Activated naive CD4-positive, alpha-beta T cell treated with anti-CD3 and anti-CD28 coated beads, Interleukin-2, amount 10 ng/mL, durations not matched to agents 7 days and 5 days (primary cell): ENCODE results near the gene NFATC2IP.

Experiments used
- CTCF ChIA-PET: fragments of 350-600 bp; sonication (Branson Sonifier 250); formaldehyde crosslinking; loops from one replicate; lab custom pipeline; 2021; ENCODE audit warnings: antibody characterized with exemption; lab: Charles Lee
- DNase-seq: peaks from one replicate; pipeline ENCODE4 v3.0.0-alpha.2; 2020
- H3K27ac Mint-ChIP-seq: one replicate; pipeline ENCODE4 v1.8.0; 2021; ENCODE audit warnings: mild to moderate bottlenecking, moderate library complexity, mixed read lengths
- H3K27me3 Mint-ChIP-seq: one replicate; pipeline ENCODE4 v1.8.0; 2021; ENCODE audit warnings: mild to moderate bottlenecking, mixed read lengths
- H3K36me3 Mint-ChIP-seq: one replicate; pipeline ENCODE4 v1.8.0; 2021; ENCODE audit warnings: mixed read lengths
- H3K4me1 Mint-ChIP-seq: one replicate; pipeline ENCODE4 v1.8.0; 2021; ENCODE audit warnings: mixed read lengths
- H3K4me3 Mint-ChIP-seq: one replicate; pipeline ENCODE4 v1.8.0; 2021; ENCODE audit warnings: mild to moderate bottlenecking, moderate library complexity, mixed read lengths
- H3K9me3 Mint-ChIP-seq: one replicate; pipeline ENCODE4 v1.8.0; 2021; ENCODE audit warnings: mixed read lengths

The NFATC2IP gene

DNA sequence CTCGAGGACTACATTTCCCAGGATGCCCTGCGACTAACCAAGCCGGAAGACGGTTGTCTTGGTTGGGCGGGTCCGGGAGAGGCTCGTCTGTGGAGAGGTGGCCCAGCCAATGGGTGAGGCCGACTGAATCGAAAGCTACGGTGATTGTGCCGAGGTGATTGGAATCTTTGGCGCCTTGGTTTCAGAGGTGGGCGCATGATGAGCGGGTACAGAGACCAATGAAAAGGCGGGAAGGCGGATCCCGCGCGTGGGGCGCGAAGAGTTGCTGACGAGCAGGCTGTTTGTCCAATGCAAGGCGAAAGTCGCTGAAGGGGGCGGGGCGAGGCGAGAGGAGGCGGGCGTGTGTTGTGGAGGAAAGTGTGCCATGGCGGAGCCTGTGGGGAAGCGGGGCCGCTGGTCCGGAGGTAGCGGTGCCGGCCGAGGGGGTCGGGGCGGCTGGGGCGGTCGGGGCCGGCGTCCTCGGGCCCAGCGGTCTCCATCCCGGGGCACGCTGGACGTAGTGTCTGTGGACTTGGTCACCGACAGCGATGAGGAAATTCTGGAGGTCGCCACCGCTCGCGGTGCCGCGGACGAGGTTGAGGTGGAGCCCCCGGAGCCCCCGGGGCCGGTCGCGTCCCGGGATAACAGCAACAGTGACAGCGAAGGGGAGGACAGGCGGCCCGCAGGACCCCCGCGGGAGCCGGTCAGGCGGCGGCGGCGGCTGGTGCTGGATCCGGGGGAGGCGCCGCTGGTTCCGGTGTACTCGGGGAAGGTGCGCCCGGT is at the start of gene NFATC2IP:
NFATC2IP (plus strand) TSS at position 290 of the 762 bp plus-strand sequence; CDS start at position 365, 75 bp downstream.
- Mint-ChIP-seq H3K36me3 (peaks cover 29% of the 10 kb centered on the region), H3K27me3 (peaks cover 12% of the 10 kb centered on the region), H3K9me3 (no peaks in the 10 kb centered on the region), H3K4me1 (peaks cover 35% of the 10 kb centered on the region), H3K4me3 (peak within 1 kb of the TSS; percentile 98), H3K27ac (peak within 1 kb of the TSS; percentile 96)
- CTCF ChIA-PET, result no interaction called here
- peak; percentile 100 for DNase-seq

GRCh38 chr16:28901862-28902261 is 48.9 kb upstream of the NFATC2IP start:
- Mint-ChIP-seq H3K4me3 (no peak overlapping the region), H3K36me3 (peaks cover 2% of the 10 kb centered on the region), H3K9me3 (no peaks in the 10 kb centered on the region), H3K27ac (no peak overlapping the region), H3K4me1 (peaks cover 7% of the 10 kb centered on the region), H3K27me3 (no peaks in the 10 kb centered on the region)
- no peak for DNase-seq
- CTCF ChIA-PET, result no interaction called here

DNA sequence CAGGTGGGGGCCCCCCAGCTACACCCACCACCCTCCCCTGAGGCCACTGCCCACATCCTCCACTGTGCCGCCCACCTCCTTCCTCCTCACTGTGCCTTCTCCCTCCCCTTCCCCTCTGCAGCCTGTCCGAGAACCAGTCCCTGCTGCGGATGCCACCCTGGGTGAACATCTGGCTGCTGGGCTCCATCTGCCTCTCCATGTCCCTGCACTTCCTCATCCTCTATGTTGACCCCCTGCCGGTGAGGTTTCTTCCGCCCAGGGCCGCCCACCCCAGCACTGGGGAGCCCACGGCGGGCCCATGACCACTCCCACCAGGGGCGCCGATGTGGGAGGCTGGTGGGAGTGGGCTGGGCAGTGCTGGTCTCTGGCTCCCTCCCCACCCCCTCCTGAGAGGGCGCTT is 47.8 kb upstream of the NFATC2IP start:
- Mint-ChIP-seq H3K4me1 (peaks cover 7% of the 10 kb centered on the region), H3K36me3 (peaks cover 2% of the 10 kb centered on the region), H3K27ac (no peak overlapping the region), H3K4me3 (no peak overlapping the region), H3K27me3 (no peaks in the 10 kb centered on the region), H3K9me3 (no peaks in the 10 kb centered on the region)
- CTCF ChIA-PET, result interaction anchor here (0.5 kb wide), 1 partner anchor 14 kb away, joined by 3 read pairs; no protein-coding TSS in a partner anchor
- no peak for DNase-seq

DNA sequence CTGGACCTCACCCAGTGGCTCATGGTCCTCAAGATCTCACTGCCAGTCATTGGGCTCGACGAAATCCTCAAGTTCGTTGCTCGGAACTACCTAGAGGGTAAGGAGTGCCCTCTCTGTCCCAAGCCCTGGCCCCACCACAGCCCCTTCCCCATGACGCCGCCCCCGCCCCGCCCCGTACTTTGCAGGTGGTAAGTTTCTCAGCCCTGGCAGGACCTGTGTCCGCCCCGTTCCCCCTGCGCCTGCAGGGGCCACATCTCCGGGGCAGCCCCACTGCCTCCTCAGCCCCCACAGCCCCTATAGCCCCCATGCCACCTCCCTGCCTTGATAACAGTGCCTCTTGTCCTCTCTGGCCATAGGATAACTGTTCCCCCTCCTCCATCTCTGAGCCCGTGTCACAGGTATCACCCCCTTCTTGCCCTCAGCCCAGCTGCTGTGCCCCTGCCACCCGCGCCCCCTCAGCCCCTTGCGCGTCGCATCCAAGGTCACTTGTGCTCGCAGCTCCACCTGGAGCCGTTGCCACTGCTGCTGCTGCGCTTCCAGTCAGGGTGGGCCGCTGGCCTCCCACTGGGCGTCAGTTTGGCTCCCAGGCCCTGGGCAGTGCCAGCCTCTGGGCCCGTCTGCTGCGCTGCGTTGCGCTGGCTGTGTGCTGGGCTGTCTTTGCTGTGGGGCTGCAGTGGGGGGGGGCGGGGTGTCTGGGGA is 47.2 kb upstream of the NFATC2IP start:
- no peaks in the 10 kb centered on the region for H3K9me3 Mint-ChIP-seq
- CTCF ChIA-PET, result interaction anchor here (0.5 kb wide), 1 partner anchor 13 kb away, joined by 3 read pairs; no protein-coding TSS in a partner anchor
- DNase-seq, result no peak
- H3K27me3 Mint-ChIP-seq, result no peaks in the 10 kb centered on the region
- no peak overlapping the region for H3K4me3 Mint-ChIP-seq
- peaks cover 2% of the 10 kb centered on the region for H3K36me3 Mint-ChIP-seq
- H3K4me1 Mint-ChIP-seq, result peaks cover 7% of the 10 kb centered on the region
- H3K27ac Mint-ChIP-seq, result no peak overlapping the region

DNA sequence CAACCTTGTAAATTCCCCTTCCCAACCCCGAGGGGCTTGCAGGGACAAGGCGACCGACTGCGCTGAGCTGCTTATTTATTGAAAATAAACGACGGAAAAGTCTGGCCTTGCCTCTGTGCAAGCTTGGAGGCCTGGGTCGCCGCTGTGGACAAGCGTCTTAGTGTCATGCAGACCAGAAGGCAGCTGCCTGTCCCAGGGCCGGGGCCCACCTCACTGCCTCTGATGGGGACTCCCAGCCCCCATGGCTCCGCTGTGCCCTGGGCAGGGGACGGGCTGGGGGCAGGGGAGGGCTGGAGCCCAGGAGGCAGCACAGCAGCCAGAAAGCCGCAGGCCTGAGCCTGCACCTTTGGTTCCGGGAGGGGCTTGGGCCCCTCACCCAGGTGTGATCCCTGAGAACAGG is 46.4 kb upstream of the NFATC2IP start:
- H3K27me3 Mint-ChIP-seq, result no peaks in the 10 kb centered on the region
- no peaks in the 10 kb centered on the region for H3K9me3 Mint-ChIP-seq
- H3K36me3 Mint-ChIP-seq, result peaks cover 5% of the 10 kb centered on the region
- no peak for DNase-seq
- no peak overlapping the region for H3K27ac Mint-ChIP-seq
- CTCF ChIA-PET, result no interaction called here
- no peak overlapping the region for H3K4me3 Mint-ChIP-seq
- H3K4me1 Mint-ChIP-seq, result peaks cover 7% of the 10 kb centered on the region

GRCh38 chr16:28904828-28905227 is 45.9 kb upstream of the NFATC2IP start:
- CTCF ChIA-PET, result no interaction called here
- no peak overlapping the region for H3K27ac Mint-ChIP-seq
- H3K4me1 Mint-ChIP-seq, result peaks cover 7% of the 10 kb centered on the region
- H3K9me3 Mint-ChIP-seq, result no peaks in the 10 kb centered on the region
- no peak for DNase-seq
- no peak overlapping the region for H3K4me3 Mint-ChIP-seq
- H3K36me3 Mint-ChIP-seq, result peaks cover 5% of the 10 kb centered on the region
- no peaks in the 10 kb centered on the region for H3K27me3 Mint-ChIP-seq

- DNase-seq, result no peak
- Mint-ChIP-seq H3K27ac (peak overlapping the region; percentile 45), H3K4me3 (no peak overlapping the region), H3K36me3 (peaks cover 5% of the 10 kb centered on the region), H3K4me1 (peaks cover 5% of the 10 kb centered on the region), H3K9me3 (no peaks in the 10 kb centered on the region), H3K27me3 (no peaks in the 10 kb centered on the region)
- CTCF ChIA-PET, result no interaction called here
These were observed 45.4 kb upstream of the NFATC2IP start for GRCh38 chr16:28905229-28905754.

DNA sequence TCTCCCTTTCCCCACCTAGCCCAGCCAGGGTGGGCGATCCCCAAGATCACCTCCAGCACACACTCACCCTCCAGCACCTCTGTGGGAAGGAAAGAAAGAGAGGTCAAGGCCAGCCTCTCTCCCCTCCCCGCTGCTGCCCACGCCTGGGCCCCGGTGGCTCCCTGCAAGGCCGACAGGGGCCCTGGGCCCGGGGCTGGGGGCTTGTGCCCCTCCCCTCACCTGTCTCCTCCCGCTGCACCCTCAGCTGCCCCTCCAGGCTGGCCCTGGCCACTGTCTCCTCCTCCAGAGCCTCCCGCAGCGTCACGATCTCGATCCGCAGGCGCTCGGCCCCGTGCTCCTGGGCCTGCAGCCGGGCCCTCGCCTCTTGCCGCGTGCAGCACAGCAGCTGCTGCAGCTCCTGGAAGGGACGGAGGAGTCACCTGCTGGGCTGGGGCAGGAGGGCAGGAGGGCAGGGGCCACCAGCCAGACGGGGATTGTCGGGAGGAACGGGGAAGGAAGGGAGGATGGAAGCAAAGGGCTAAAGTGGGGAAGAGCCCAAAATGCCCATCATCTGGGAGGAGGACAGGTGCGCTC is 44.9 kb upstream of the NFATC2IP start:
- CTCF ChIA-PET, result no interaction called here

DNA sequence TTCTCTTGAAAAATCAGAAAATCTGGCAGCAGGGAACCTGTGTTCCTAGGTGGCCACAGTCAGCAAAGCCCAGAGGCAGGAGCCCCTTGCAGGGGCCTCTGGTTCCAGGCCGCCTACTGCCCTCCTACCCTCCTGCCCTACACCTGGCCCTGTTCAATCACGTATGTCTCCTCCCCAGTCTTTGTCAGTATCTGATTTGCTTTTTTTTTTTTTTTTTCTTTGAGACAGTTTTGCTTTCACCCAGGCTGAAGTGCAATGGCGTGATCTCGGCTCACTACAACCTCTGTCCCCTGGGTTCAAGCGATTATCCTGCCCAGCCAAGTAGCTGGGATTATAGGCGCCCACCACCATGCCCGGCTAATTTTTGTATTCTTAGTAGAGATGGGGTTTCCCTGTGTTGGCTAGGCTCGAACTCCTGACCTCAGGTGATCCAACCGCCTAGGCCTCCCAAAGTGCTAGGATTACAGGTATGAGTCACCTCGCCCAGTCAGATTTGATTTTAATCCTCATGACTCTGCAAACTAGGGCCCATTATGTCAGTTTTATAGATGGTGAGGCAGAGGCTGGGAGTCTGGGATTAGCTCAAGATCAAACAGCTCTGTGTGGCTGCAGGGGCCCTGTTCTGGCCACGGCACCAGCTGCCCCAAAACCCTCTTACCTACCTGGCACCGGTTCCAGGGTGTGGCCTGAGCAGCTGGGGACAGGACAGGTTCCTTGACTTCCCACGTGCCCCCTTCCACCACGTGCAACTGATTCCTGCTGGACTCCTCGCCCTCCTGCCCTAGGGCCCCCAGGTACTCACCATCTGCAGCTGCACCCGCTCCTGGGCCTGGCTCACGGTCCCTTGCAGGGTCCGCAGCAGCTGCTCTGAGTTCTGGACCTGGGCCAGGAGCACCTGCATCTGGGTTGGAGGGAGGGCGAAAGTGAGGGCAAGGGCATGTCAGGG is 40.4 kb upstream of the NFATC2IP start:
- no peak overlapping the region for H3K4me3 Mint-ChIP-seq
- DNase-seq, result no peak
- CTCF ChIA-PET, result interaction anchor here (0.6 to 1.7 kb wide), 2 partner anchors 12 to 35 kb away, joined by 3 to 4 read pairs; no protein-coding TSS in a partner anchor
- peaks cover 19% of the 10 kb centered on the region for H3K36me3 Mint-ChIP-seq
- no peaks in the 10 kb centered on the region for H3K27me3 Mint-ChIP-seq
- no peaks in the 10 kb centered on the region for H3K9me3 Mint-ChIP-seq
- H3K27ac Mint-ChIP-seq, result no peak overlapping the region
- H3K4me1 Mint-ChIP-seq, result no peaks in the 10 kb centered on the region

More for the DNA sequence above, 44.9 kb upstream of the NFATC2IP start:
- H3K27ac Mint-ChIP-seq, result no peak overlapping the region
- peaks cover under 1% of the 10 kb centered on the region for H3K4me1 Mint-ChIP-seq
- DNase-seq, result no peak
- no peak overlapping the region for H3K4me3 Mint-ChIP-seq
- H3K9me3 Mint-ChIP-seq, result no peaks in the 10 kb centered on the region
- H3K27me3 Mint-ChIP-seq, result no peaks in the 10 kb centered on the region
- peaks cover 5% of the 10 kb centered on the region for H3K36me3 Mint-ChIP-seq

DNA sequence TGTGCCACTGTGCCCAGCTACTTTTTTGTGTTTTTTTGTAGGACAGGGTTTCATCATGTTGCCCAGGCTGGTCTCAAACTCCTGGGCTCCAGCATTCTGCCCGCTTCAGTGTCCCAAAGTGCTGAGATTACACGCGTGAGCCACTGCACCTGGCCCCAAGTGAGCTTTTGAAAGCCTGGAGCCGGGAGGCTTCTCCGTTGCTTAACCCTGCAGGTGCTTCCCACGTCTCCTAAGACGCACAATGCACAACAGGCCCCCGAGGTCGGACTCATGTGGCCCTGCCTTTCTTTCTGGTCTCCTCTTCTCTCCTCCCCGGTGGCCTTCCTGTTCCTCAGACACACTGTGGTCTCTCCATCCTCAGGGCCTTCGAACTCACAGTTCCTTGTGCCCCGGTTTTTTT is 38.2 kb upstream of the NFATC2IP start:
- H3K9me3 Mint-ChIP-seq, result no peaks in the 10 kb centered on the region
- no peaks in the 10 kb centered on the region for H3K4me1 Mint-ChIP-seq
- H3K4me3 Mint-ChIP-seq, result no peak overlapping the region
- DNase-seq, result no peak
- H3K36me3 Mint-ChIP-seq, result peaks cover 24% of the 10 kb centered on the region
- H3K27me3 Mint-ChIP-seq, result no peaks in the 10 kb centered on the region
- CTCF ChIA-PET, result no interaction called here
- H3K27ac Mint-ChIP-seq, result no peak overlapping the region

- H3K4me1 Mint-ChIP-seq, result no peaks in the 10 kb centered on the region
- no peak overlapping the region for H3K4me3 Mint-ChIP-seq
- H3K27me3 Mint-ChIP-seq, result no peaks in the 10 kb centered on the region
- H3K27ac Mint-ChIP-seq, result no peak overlapping the region
- no peaks in the 10 kb centered on the region for H3K9me3 Mint-ChIP-seq
- CTCF ChIA-PET, result no interaction called here
- H3K36me3 Mint-ChIP-seq, result peaks cover 23% of the 10 kb centered on the region
- no peak for DNase-seq
These were observed 36.6 kb upstream of the NFATC2IP start for GRCh38 chr16:28913946-28914724.

DNA sequence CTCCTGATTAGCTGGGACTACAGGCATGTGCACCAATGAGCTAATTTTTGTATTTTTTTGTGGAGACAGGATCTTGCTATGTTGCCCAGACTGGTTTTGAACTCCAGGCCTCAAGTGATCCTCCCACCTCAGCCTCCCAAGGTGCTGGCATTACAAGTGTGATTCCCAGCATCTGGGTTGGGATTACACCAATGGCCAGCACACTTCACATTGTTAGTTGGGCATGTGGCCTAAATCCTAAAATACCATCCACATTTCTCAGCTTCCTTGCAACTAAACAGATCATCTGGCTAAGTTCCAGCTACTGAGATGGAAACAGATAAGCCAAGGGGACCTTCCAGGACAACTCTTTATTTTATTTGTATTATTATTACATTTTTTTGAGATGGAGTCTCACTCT is 35.6 kb upstream of the NFATC2IP start:
- Mint-ChIP-seq H3K4me3 (no peak overlapping the region), H3K27ac (no peak overlapping the region), H3K4me1 (no peaks in the 10 kb centered on the region), H3K9me3 (no peaks in the 10 kb centered on the region), H3K36me3 (peaks cover 30% of the 10 kb centered on the region), H3K27me3 (no peaks in the 10 kb centered on the region)
- DNase-seq, result no peak
- CTCF ChIA-PET, result interaction anchor here (0.7 kb wide), 1 partner anchor 365 kb away, joined by 3 read pairs; no protein-coding TSS in a partner anchor

DNA sequence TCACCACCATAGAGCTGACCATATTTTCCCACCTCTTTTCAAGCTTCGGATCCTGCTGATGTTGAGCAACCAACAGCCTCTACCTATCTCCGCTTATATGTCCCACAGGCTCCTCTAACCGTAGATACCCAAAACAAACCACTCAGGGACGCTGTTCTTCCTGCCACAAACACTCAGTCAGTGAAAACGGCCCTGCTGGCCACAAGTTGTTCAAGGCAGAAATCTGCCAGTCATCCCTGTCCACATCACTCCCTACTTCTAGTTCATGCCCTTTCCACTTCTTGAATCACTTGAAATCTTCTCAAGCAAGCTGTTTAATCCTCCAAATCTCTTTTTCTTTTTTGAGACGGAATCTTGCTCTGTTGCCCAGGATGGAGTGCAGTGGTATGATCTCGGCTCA is 33.6 kb upstream of the NFATC2IP start:
- H3K4me3 Mint-ChIP-seq, result no peak overlapping the region
- no peaks in the 10 kb centered on the region for H3K9me3 Mint-ChIP-seq
- peak overlapping the region; percentile 65 for H3K27ac Mint-ChIP-seq
- no peak for DNase-seq
- peaks cover 31% of the 10 kb centered on the region for H3K36me3 Mint-ChIP-seq
- no peaks in the 10 kb centered on the region for H3K27me3 Mint-ChIP-seq
- CTCF ChIA-PET, result interaction anchor here (0.7 kb wide), 1 partner anchor 14 kb away, joined by 3 read pairs; no protein-coding TSS in a partner anchor
- no peaks in the 10 kb centered on the region for H3K4me1 Mint-ChIP-seq
